Measurements from ENCODE around the gene SMYD3. TPM values are rescaled to one million over a fixed set of nuclear protein-coding genes. Genes with fewer than 3 reads are reported as not detected.

Gene SMYD3
- polyA plus RNA-seq, 2 of the 4 experiments (the other 2 are of a cell fraction) = 18.2 to 35.2 TPM

- WGBS (ENCODE audit: missing lambda C conversion rate) = 96% methylated on average over 4 of the region's 4 CpGs
- DNase-seq (ENCODE audit: low read depth in 1 of 2, low spot score in 1 of 2) (no peak), ATAC-seq (no peak), FAIRE-seq (no peak)
- Histone ChIP-seq H3K27ac (no peak overlapping the region), H3K4me1 (no peaks in the 10 kb centered on the region), H3K4me2 (no peak overlapping the region), H3K4me3 (no peak overlapping the region), H3K9me3 (no peaks in the 10 kb centered on the region)
- POLR2A ChIA-PET = no interaction called here
- CTCF ChIA-PET = no interaction called here
- TF ChIP-seq ESRRA (IDR thresholded peaks at IDR 0.05; ENCODE audit: borderline replicate concordance, low read length) (no peak), CHD4 (IDR thresholded peaks at IDR 0.05; ENCODE audit: borderline replicate concordance) (no peak), FOSB (CRISPR knock-in tag; IDR thresholded peaks at IDR 0.05) (no peak), RARB (CRISPR knock-in tag; IDR thresholded peaks at IDR 0.05) (no peak), FOSL2 (IDR thresholded peaks at IDR 0.05) (no peak), FOSL2 (CRISPR knock-in tag; IDR thresholded peaks at IDR 0.05) (no peak), BCL3 (IDR thresholded peaks at IDR 0.05) (no peak), HES2 (IDR thresholded peaks at IDR 0.05) (no peak), POLR2AphosphoS2 (conservative IDR thresholded peaks at IDR 0.05; ENCODE audit: low read length) (no peak), CEBPB (IDR thresholded peaks at IDR 0.05) (no peak), ZFP36 (IDR thresholded peaks at IDR 0.05; ENCODE audit: borderline replicate concordance, partially characterized antibody) (no peak), BHLHE40 (IDR thresholded peaks at IDR 0.05; ENCODE audit: low read depth, low read length) (no peak), CTCF (IDR thresholded peaks at IDR 0.05) (no peak), POLR2A (IDR thresholded peaks at IDR 0.05; ENCODE audit: low read length) (no peak), USF2 (IDR thresholded peaks at IDR 0.05) (no peak), ATOH8 (CRISPR knock-in tag; IDR thresholded peaks at IDR 0.05; ENCODE audit: low read depth) (no peak), CBX8 (IDR thresholded peaks at IDR 0.05) (no peak), MAZ (IDR thresholded peaks at IDR 0.05; ENCODE audit: borderline replicate concordance, low read depth, low read length) (no peak), JUNB (IDR thresholded peaks at IDR 0.05) (no peak), NFE2L2 (conservative IDR thresholded peaks at IDR 0.05; ENCODE audit: low read length) (no peak), MAFK (IDR thresholded peaks at IDR 0.05; ENCODE audit: partially characterized antibody) (no peak)
Measured at GRCh38 chr1:246093230-246093629, 413.8 kb downstream of the SMYD3 start.

- TF ChIP-seq ATOH8 (CRISPR knock-in tag; IDR thresholded peaks at IDR 0.05; ENCODE audit: low read depth) = no peak
- TF ChIP-seq ZC3H11A (IDR thresholded peaks at IDR 0.05) = no peak
- no peak for TF ChIP-seq MAX (IDR thresholded peaks at IDR 0.05)
- TF ChIP-seq MAZ (IDR thresholded peaks at IDR 0.05; ENCODE audit: borderline replicate concordance, low read depth, low read length) = no peak
- no peak for TF ChIP-seq TP53 (CRISPR knock-in tag; IDR thresholded peaks at IDR 0.05)
- no peak for TF ChIP-seq POLR2AphosphoS2 (conservative IDR thresholded peaks at IDR 0.05; ENCODE audit: low read length)
- no peak; a peak in 1 of 5 replicates for TF ChIP-seq EP300 (IDR thresholded peaks at IDR 0.05)
- TF ChIP-seq FOSB (CRISPR knock-in tag; IDR thresholded peaks at IDR 0.05) = no peak
- TF ChIP-seq PHF8 (IDR thresholded peaks at IDR 0.05; ENCODE audit: borderline replicate concordance, low read depth) = no peak
- no peak for TF ChIP-seq HEYL (CRISPR knock-in tag; IDR thresholded peaks at IDR 0.05)
- no peak for TF ChIP-seq HOXB5 (CRISPR knock-in tag; IDR thresholded peaks at IDR 0.05)
- CTCF ChIA-PET = no interaction called here
- Histone ChIP-seq H3K4me3 (no peak overlapping the region), H3K4me2 (no peak overlapping the region), H3K9me3 (no peaks in the 10 kb centered on the region), H3K27ac (no peak overlapping the region), H3K4me1 (no peaks in the 10 kb centered on the region)
- ATAC-seq = no peak
- no peak for FAIRE-seq
- POLR2A ChIA-PET = no interaction called here
- DNase-seq (ENCODE audit: low read depth in 1 of 2, low spot score in 1 of 2) = no peak
- WGBS (ENCODE audit: missing lambda C conversion rate) = 89% methylated on average over 4 of the region's 4 CpGs
Measured at GRCh38 chr1:246092136-246092535, 414.9 kb downstream of the SMYD3 start.
